Lower leg skin (tissue), 3 donors: ENCODE data around the gene LSM8.

Experiments
- POLR2A ChIP-seq, 2 donors: fragments of 450-650 bp; IDR thresholded peaks; one replicate each; pipeline ENCODE4 v1.6.1; 2016 to 2017; ENCODE audit warnings: antibody characterized with exemption in 2 of 2, mild to moderate bottlenecking in 1 of 2, moderate library complexity in 1 of 2
- TF ChIP-seq, protein P1 (sequence below), 3 donors: fragments of 450-650 bp; IDR thresholded peaks; one replicate each; pipeline ENCODE4 v1.5.1; 2016; ENCODE audit warnings: antibody characterized with exemption in 3 of 3, mild to moderate bottlenecking in 3 of 3, moderate library complexity in 2 of 3

DNA sequence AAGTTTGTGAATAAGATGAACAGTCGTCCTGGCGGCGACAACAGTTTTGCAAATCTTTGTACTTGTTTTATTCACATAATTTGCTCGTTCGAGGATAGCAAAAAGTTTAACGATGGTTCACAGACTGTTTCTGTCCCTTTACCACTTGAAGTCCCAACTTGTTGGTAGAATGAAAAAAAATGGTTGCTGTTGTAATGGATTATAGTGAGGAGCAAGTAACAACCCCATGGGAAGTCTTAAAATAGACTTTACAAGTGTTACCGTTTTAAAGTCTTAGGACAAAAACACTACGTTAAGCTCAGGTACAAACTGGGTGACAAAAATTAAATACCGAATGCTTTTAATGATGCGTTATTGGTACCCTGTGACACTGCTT is 589 bp downstream of the LSM8 start:
- TF ChIP-seq, protein P1, sequence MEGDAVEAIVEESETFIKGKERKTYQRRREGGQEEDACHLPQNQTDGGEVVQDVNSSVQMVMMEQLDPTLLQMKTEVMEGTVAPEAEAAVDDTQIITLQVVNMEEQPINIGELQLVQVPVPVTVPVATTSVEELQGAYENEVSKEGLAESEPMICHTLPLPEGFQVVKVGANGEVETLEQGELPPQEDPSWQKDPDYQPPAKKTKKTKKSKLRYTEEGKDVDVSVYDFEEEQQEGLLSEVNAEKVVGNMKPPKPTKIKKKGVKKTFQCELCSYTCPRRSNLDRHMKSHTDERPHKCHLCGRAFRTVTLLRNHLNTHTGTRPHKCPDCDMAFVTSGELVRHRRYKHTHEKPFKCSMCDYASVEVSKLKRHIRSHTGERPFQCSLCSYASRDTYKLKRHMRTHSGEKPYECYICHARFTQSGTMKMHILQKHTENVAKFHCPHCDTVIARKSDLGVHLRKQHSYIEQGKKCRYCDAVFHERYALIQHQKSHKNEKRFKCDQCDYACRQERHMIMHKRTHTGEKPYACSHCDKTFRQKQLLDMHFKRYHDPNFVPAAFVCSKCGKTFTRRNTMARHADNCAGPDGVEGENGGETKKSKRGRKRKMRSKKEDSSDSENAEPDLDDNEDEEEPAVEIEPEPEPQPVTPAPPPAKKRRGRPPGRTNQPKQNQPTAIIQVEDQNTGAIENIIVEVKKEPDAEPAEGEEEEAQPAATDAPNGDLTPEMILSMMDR (IDR thresholded peaks at IDR 0.05) = no peak
- no peak for TF ChIP-seq POLR2A (IDR thresholded peaks at IDR 0.05)
